Measurements from ENCODE around the gene NRG3. TPM values are rescaled to one million over a fixed set of nuclear protein-coding genes. Genes with fewer than 3 reads are reported as not detected.

NRG3 gene
- total and polyA plus RNA-seq, 2 of the 4 experiments (the other 2 are of a cell fraction): not detected

- H4K5ac ChIP-seq (ENCODE audit: low read depth, low read length): no peak overlapping the region
- DNase-seq (no peak), ATAC-seq (ENCODE audit: low read depth) (no peak)
- no peak overlapping the region for H2BK15ac ChIP-seq (ENCODE audit: low read depth, low read length)
- H2AFZ ChIP-seq (replicated peaks; ENCODE audit: low read length, poor library complexity): no peak overlapping the region
- no peaks in the 10 kb centered on the region for H3K27me3 ChIP-seq (ENCODE audit: control insufficient read depth, insufficient read depth, low read length)
- no peak overlapping the region for H2BK120ac ChIP-seq (ENCODE audit: low read depth, low read length)
- no peak overlapping the region for H3K18ac ChIP-seq (ENCODE audit: low read depth, low read length)
- no peaks in the 10 kb centered on the region for H3K79me1 ChIP-seq (ENCODE audit: low read depth in 1 of 2, low read length in 2 of 2)
- no peaks in the 10 kb centered on the region for H4K20me1 ChIP-seq (ENCODE audit: insufficient read depth, low read length)
- no peak overlapping the region for H4K91ac ChIP-seq (ENCODE audit: insufficient read depth, low read depth, low read length)
- H3K4me2 ChIP-seq (ENCODE audit: low read depth, low read length): no peak overlapping the region
- no peaks in the 10 kb centered on the region for H3K9me1 ChIP-seq (ENCODE audit: insufficient read depth, low read length)
- H2AK5ac ChIP-seq (ENCODE audit: low read depth, low read length): no peak overlapping the region
- no peak overlapping the region for H3K23ac ChIP-seq (ENCODE audit: low read depth, low read length)
- dilution Hi-C loops (cut with HindIII; ENCODE audit: low sequenced_read_pairs, unreplicated experiment) (no loop called here), intact Hi-C loops (cut with micrococcal nuclease) (no loop called here), in situ Hi-C loops (cut with MboI; ENCODE audit: low sequenced_read_pairs) (no loop called here)
- no peak overlapping the region for H3K56ac ChIP-seq (ENCODE audit: extremely low read depth, insufficient read depth, low read length)
- no peak overlapping the region for H2AK9ac ChIP-seq (replicated peaks; ENCODE audit: low read depth, low read length, poor library complexity)
- H3K9me3 ChIP-seq (ENCODE audit: control insufficient read depth, insufficient read depth, low read length): 0 out of 2 replicates have a peak, but pooled peaks cover 2% of the 10 kb centered on the region
- H3K4ac ChIP-seq (ENCODE audit: low read depth, low read length): no peak overlapping the region
- H2BK5ac ChIP-seq (ENCODE audit: low read depth, low read length, poor library complexity, severe bottlenecking): no peak overlapping the region
- BruUV-seq (replicated peaks): no TSS peak
- H3K36me3 ChIP-seq (ENCODE audit: control insufficient read depth, insufficient read depth, low read length): no peaks in the 10 kb centered on the region
- POLR2A ChIA-PET (ENCODE audit: unreplicated experiment): no interaction called here
- no peaks in the 10 kb centered on the region for H3K4me1 ChIP-seq (ENCODE audit: control insufficient read depth, insufficient read depth, low read length)
- WGBS, 2 experiments (ENCODE audit: extremely low coverage in 2 of 2, insufficient read length in 1 of 2): no CpG with 5 or more reads among the region's 3 CpGs
- no peak for TF ChIP-seq CEBPB (IDR thresholded peaks at IDR 0.05; ENCODE audit: low read depth, low read length)
- TF ChIP-seq ELK1 (IDR thresholded peaks at IDR 0.05; ENCODE audit: borderline replicate concordance, low read depth, low read length): no peak
- no peak for TF ChIP-seq USF2 (IDR thresholded peaks at IDR 0.05; ENCODE audit: low read depth, low read length)
- no peak for TF ChIP-seq MAFK (IDR thresholded peaks at IDR 0.05; ENCODE audit: low read depth, low read length)
- no peak for TF ChIP-seq NFE2L2 (IDR thresholded peaks at IDR 0.05; ENCODE audit: low read depth, low read length)
- no peak for TF ChIP-seq CTCF (conservative IDR thresholded peaks at IDR 0.05; ENCODE audit: low read depth, low read length)
- no peak for TF ChIP-seq SMC3 (IDR thresholded peaks at IDR 0.05; ENCODE audit: low read depth, low read length)
- no peak for TF ChIP-seq RFX5 (IDR thresholded peaks at IDR 0.05; ENCODE audit: low read depth, low read length)
- no peak for TF ChIP-seq BHLHE40 (IDR thresholded peaks at IDR 0.05; ENCODE audit: low read depth, low read length)
- TF ChIP-seq RAD21 (IDR thresholded peaks at IDR 0.05; ENCODE audit: low read length): no peak
- TF ChIP-seq RCOR1 (IDR thresholded peaks at IDR 0.05; ENCODE audit: insufficient replicate concordance, low read length): no peak
- no peak for TF ChIP-seq POLR2A (IDR thresholded peaks at IDR 0.05; ENCODE audit: low read depth, low read length)
- no peak for TF ChIP-seq MXI1 (IDR thresholded peaks at IDR 0.05; ENCODE audit: borderline replicate concordance, low read depth, low read length)
- no peak for TF ChIP-seq MAZ (IDR thresholded peaks at IDR 0.05; ENCODE audit: borderline replicate concordance, low read depth, low read length)
- no peak for TF ChIP-seq CHD1 (IDR thresholded peaks at IDR 0.05; ENCODE audit: low read depth, low read length)
- no peak for TF ChIP-seq FOS (IDR thresholded peaks at IDR 0.05; ENCODE audit: low read depth, low read length)
- no peak overlapping the region for H3K14ac ChIP-seq (replicated peaks; ENCODE audit: low read depth, low read length)
- no peak overlapping the region for H3K9ac ChIP-seq (ENCODE audit: low read depth, low read length)
- no peak overlapping the region for H4K8ac ChIP-seq (ENCODE audit: low read depth in 2 of 2, low read length in 2 of 2)
- no peak overlapping the region for H3K27ac ChIP-seq (ENCODE audit: insufficient read depth, low read length)
- H3K4me3 ChIP-seq (ENCODE audit: insufficient read depth, low read depth, low read length): no peak overlapping the region
- CTCF ChIA-PET: no interaction called here
- H2BK20ac ChIP-seq (ENCODE audit: low read depth, low read length): no peak overlapping the region
Observed at GRCh38 chr10:82171899-82172298, 296.9 kb downstream of the NRG3 start.

All from IMR-90 (cell line).